NCI-H146 (cell line): ENCODE measurements around the gene NHSL1.
A peak's percentile ranks its signal among the peaks of the same experiment; 100 is the strongest.

Source experiments
- DNase-seq: peaks from one replicate; lab custom pipeline; 2025; lab: John Stamatoyannopoulos, UW

Gene NHSL1

GRCh38 chr6:138493413-138493812, 5.9 kb downstream of the NHSL1 start:
- peak; percentile 54 for DNase-seq

GRCh38 chr6:138492871-138493270, 6.4 kb downstream of the NHSL1 start:
- DNase-seq, result peak; percentile 20

GRCh38 chr6:138492113-138492512, 7.2 kb downstream of the NHSL1 start:
- DNase-seq, result peak; percentile 91

- DNase-seq, result no peak
These were observed 8.3 kb downstream of the NHSL1 start for GRCh38 chr6:138491017-138491416.

DNA sequence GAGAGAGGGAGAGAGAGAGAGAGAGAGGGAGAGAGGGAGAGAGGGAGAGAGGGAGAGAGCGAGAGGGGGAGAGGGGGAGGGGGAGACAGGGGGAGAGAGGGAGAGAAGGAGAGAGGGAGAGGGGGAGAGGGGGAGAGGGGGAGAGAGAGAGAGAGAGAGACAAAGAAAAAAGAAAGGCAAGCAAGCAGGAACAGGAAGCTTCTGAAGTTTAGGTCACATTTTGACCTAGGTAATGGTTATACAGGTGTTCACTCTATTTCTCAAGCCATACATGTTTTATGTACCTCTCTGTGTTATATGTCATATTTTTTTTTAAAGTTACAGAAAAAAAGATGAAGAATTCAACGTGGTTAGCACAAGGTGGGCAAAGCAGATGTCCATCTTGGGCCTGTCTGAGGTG, 9.4 kb downstream of the NHSL1 start:
- no peak for DNase-seq

DNA sequence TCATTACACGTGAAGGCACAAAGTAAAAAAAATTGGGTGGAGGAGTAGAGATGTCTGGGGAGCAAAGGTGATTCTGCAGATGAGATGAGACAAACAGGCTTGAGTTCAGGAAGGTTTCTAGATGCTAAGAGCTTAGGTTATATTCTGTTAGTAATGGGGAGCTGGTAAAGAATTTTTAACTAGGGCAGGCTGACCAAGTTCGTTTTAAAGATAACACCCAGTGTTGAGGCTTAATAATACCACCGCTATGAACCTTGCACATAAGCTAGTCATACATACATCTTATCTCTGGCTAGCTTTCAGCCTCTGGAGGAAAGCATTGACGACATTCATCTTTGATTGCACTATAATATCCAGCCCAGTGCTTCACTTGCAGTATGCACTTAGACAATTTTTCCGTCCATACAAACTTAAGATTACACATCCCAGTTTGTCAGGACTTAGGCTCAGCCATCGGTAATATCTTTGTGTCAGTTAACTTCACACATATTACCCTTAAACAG, 12.1 kb downstream of the NHSL1 start:
- no peak for DNase-seq

DNA sequence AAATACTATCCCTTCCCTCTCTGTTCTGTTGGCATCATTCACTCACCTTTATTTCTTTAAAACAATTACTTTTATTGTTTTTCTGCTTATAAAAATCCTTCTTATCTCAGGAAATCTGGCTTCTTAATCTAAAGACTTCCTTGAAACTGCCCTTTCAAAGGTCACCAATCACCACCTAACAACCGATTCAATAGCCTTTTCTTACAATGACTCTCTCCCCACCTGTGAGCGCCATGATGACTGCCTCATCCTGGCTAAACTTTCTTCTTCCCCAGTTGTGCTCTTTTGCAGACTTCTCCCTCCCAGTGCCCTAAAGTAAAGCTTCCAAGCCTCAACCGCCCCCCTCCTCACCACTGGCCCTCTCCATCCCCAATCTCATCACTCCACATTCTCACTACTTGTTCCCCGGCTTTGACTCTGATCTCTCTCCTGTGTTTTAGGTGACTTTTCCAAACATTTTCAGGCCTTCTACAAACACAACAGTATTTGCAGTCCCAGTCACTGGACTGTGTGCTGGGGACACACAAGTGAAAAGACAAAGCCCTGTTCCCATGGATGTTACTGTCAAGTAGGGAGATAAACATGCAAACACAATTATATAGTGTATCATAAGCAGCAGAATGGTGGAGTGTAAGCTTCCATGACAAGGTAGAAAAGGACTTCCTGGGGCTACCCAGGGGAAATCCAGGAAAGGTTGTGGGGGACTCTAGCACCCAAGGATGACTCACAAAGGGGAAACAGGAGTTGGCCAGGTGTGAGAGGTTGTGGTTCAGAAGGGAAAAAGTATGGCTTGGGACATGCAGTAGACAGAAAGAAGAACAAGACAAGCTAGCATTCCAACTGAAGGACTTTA, 12.8 kb downstream of the NHSL1 start:
- DNase-seq, result peak; percentile 34

GRCh38 chr6:138485586-138486248, 13.6 kb downstream of the NHSL1 start:
- DNase-seq, result peak; percentile 49

DNA sequence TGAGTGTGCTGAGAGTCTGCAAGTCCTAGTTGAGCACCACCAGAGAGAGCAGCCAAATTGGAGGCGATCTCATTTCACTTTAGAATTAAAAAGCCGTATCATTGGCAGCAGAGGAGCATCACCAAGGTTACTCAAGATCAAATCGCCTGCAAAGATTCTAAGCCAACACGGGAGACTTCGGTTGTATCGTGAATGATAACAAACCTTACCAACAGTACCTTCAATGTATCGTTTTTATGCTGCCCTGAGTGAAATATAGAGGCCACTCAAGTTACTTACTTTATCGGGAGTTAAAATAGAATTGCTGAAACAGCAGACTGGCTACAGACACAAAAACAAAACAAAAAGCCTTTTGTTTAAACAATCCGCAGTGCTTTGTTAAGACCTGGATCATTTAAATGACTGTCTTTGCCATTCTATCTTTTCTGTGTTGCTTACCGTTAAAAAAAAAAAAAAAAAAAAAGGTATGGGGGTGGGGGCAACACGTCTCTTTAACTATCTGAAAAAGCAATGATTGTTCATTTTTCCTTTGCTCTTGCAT, 14.2 kb downstream of the NHSL1 start:
- DNase-seq, result peak; percentile 67

DNA sequence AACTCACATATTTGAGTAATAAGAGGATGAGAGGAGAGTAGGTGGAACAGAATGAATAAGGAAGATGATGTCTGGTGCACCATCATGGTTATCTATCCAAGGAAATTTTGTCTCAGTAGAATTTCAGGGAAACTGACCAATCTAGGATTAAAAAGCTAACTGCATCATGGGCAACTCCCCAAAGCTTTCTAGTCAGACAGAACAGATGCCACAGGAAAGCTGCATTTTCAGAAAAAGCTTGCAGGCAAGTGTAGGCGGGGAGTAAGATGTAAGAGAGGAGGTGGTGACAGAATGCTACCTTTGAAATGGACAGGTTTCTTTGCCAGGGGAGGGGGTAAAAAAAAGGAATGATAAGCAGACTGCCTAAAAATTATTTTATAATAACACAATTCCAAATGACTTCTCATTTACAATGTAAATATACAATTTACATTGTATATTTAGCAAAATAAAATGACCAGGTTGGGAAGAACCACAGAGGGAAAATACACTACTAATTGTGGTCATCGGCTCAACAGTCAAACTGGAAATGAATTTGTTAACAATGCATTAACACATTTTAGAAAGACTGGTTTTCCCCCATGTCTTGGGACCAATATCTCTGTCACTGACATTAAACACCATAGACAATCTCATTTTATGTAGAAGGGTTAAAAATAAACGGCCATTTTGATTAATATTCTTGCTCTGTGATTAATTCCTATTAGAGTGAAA, 15.1 kb downstream of the NHSL1 start:
- DNase-seq, result no peak

DNA sequence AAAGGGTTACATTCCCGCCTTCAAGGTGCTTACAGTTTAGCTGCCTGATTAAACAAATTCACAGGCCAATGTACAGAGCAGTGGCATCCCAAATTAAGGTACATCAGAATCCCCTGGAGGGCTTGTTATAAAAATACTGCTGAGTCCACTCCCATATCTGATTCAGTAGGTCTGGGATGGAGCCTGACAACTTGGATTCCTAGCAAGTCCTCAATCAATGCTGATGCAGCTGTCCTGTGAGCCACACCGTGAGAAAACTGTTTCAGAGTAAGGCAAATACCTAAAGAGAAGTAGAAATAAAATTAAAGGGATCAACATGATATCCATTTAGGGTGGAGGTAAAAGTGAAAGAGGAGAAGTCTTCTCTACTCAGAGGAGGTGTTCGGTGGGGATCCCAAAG, 16.5 kb downstream of the NHSL1 start:
- no peak for DNase-seq

DNA sequence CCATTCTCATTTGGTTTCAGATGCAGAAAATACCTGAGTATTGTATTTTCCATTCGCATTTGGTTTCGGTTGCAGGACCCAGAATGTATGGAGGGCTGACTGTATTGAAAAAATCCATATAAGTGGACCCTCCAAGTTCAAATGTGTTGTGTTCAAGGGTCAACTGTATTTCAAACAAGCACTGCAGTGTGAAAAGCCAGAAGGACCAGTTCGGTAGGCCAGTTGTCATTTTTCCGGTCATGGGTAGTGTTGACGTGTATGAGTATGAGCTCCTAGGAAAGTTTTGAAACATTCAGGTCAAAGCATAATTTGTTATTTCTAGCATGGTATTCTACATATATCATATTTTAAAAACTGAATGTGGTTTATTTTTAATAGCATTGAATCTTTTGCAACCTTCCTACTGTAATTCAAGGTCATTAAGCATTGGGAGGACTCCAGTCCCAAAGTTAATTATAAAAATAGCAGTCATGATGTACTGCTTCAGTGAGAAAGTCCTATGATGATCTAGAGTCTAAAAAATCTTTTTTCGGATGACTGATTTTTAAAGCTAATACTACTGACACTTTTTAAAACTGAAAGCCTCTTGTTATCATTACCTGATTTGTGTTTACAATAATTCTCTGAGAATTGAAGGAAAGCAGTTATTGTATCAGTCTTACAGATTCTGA, 18.9 kb downstream of the NHSL1 start:
- DNase-seq, result no peak

GRCh38 chr6:138477913-138478539, 21.3 kb downstream of the NHSL1 start:
- peak; percentile 33 for DNase-seq

DNA sequence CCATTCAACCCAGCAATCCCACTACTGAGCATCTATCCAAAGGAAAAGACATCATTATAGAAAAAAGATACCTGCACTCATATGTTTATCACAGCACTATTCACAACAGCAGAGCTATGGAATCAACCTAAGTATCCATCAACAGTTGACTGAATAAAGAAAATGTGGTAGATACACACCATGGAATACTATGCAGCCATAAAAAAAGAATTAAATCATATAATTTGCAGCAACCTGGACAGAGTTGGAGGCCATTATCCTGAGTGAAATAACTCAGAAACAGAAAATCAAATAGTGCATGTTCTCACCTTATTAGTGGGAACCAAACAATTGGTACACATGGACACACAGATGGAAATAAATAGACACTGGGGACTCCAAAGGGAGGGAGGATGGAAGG, 23.2 kb downstream of the NHSL1 start:
- no peak for DNase-seq

DNA sequence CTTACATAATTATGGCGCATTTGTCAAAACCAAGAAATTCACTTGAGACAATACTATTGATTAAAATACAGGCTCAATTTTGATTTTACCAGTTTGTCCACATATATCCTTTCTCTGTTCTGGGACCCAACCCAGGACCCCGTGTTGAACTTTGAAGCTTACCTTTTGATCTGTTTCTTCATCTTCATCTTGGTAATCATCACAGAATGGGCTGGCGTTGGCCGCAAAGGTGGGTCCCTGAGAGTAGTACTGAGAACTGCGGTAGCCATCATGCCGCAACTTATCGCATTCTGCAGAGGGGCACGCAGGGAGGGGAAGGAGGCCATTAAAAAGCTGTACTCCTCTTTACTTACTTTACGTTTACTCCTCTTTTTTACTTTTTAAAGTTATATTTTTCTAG, 26.1 kb downstream of the NHSL1 start:
- no peak for DNase-seq

GRCh38 chr6:138468320-138469015, 30.8 kb downstream of the NHSL1 start:
- peak; percentile 67 for DNase-seq

DNA sequence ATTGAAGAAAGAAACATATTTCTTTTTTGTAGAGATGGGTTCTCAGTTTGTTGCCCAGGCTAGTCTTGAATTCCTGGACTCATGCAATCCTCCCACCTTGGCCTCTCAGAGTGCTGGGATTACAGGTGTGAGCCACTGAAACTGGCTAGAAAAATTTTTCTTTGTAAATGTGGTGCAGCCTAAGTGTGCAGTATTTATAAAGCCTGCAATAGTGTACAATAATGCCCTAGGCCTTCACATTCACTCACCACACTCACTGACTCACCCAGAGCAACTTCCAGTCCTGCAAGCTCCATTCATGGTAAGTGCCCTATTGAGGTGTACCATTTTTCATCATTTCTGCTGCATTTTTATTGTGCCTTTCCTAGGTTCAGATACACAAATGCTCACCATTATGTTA, 31.4 kb downstream of the NHSL1 start:
- DNase-seq, result no peak

- DNase-seq, result no peak
These were observed 34.2 kb downstream of the NHSL1 start for GRCh38 chr6:138465007-138465645.

GRCh38 chr6:138464085-138464484, 35.2 kb downstream of the NHSL1 start:
- DNase-seq, result no peak

GRCh38 chr6:138461647-138462046, 37.6 kb downstream of the NHSL1 start:
- no peak for DNase-seq
